GM20431 (cell line): Measurements from ENCODE around the gene VAC14.

Experiments
- in situ Hi-C: fragments of 300-500 bp; cut with MseI, MboI; formaldehyde crosslinking; loops from one replicate; pipeline ENCODE4 v1.15.0; 2020; ENCODE audit warnings: low sequenced_read_pairs; ENCODE audit not compliant: unreplicated experiment

Gene VAC14

DNA sequence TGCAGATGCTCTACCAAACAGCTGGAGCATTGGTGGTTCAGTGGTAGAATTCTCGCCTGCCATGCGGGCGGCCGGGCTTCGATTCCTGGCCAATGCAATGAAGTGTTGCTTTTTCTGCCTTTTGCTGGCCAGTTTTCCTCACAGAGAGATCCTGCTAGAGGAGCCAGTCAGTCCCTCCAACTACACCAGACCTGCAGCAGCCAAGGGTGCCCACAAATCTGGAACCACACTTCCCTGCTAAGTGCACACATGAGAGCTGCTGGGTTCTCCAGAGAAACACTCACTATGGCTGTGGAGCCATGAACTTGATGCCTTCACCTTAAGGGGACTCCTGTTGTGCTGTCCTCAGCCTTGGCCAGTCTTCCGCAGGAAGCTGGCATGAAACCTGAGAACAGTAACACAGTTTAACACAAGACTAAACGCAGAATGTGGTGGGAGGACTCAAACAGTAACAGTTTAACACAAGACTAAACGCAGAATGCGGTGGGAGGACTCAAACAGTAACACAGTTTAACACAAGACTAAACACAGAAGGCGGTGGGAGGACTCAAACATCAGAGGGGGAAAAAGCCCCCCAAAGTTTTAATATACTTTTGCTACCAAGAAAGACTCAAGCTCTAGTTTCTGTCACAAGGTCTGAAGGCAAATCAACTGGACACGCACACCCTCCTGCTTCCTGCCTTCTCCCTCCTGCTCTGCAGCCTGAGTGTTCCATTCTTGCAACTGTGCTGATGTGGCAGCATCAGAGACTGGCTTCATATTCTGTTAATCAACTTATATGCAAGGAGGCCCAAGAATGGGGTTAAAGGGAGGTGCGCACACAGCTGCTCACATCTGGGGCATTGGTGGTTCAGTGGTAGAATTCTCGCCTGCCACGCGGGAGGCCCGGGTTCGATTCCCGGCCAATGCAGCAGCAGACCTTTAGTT is 12.0 kb downstream of the VAC14 start:
- in situ Hi-C loops: no loop called here

- in situ Hi-C loops: no loop called here
Observed at GRCh38 chr16:70786020-70786755, 14.8 kb downstream of the VAC14 start.

DNA sequence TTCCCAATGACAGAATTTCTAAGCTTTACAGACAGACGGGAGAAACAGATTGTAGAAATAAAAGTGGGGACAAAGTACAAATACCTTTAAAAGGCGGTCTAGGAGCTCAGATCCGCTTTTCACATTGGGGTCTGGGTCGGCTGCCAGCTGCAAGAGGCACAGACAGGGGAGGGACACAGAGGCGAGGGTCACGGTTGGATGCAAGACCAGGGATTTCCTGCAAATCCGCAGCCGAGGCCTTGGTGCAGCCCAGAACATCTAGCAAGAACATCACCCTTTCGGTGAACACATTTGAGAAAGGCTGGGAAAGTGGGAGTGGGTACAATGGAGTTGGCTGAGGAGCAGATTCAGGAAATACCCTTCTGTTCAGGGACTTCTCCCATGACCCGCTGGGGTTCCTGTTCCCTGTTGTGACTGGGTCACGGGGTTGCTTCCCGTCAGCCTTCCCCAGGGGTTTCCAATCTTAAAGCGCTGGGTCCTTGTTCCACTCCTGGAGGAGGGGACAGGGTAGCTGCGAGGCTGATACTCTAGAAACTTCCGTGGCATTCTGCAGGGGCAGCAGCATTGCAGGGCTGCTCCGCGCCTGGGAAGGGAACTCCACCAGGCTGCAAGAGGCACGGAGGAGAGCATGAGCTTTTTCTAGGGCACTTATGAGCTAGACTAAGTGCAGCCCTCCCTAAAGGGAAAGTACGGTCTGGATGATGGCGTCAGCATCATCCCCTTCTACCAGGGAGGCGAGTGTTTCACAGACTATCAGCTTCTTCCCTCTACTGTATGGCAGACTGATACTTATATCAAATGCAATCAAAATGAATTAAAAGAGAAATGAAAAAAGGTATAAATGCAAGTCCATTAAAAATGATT is 16.0 kb downstream of the VAC14 start:
- in situ Hi-C loops: no loop called here

DNA sequence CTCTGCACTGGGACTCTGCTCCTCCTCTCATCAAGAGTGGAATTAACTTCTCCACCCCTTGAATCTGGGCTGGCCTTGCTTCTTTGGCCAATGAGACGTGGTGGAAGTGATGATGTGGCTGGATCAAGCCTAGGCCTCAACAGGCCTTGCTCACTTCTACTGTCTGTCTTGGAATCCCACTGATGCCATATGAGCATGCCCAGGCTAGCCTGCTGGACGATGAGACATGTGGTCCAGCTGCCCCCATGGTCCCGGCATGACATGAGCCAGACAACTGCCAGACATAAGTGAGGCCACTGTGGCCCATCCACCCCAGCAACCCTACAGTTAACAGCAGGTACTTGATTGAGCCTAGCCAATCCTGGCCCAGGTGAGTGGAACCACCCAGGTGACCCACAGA is 18.7 kb downstream of the VAC14 start:
- in situ Hi-C loops: no loop called here

GRCh38 chr16:70781800-70782199 is 19.2 kb downstream of the VAC14 start:
- in situ Hi-C loops: no loop called here

DNA sequence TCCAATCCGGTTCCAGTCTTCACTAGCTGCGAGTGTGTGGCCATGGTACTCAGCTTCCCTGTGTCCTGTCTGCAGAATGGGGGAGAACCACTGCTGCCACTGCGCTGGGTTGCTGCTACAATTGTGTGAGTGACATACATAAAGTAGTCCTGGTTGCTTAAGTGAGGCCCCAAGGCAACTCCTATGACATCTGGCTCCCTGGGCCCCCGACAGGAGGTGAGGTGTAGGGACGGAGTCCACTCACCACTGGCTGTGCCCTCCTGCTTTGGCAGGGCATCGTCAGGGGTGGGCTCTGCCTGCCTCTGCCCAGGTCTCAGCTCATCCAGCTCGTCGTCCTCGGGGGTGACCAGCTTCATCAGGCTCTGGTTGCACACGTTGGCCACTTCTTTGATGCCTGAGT is 20.4 kb downstream of the VAC14 start:
- in situ Hi-C loops: no loop called here

GRCh38 chr16:70779361-70779760 is 21.6 kb downstream of the VAC14 start:
- in situ Hi-C loops: loop anchor here (10.0 kb wide), 1 partner anchor 95 kb away; the partner anchor contains the start of gene MTSS2

DNA sequence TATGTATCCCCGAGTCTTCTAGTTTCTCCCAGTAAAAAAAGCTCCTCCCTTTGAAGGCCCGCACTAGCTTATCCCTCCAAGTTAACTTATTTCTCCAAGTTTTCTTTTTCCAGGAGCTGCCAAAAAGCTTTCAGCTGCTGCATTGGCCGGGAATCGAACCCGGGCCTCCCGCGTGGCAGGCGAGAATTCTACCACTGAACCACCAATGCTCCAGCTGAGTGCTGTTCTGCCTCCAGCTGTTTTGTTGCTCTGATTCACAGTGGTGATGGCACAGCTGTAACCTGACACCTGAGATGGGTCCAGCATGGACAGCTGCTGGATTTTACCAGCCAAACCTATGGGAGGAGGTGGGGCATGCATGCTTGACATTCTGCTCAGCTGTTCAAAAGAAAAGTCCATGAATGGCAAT is 22.1 kb downstream of the VAC14 start:
- in situ Hi-C loops: loop anchor here (10.0 kb wide), 1 partner anchor 94 kb away; the partner anchor contains the start of gene MTSS2

DNA sequence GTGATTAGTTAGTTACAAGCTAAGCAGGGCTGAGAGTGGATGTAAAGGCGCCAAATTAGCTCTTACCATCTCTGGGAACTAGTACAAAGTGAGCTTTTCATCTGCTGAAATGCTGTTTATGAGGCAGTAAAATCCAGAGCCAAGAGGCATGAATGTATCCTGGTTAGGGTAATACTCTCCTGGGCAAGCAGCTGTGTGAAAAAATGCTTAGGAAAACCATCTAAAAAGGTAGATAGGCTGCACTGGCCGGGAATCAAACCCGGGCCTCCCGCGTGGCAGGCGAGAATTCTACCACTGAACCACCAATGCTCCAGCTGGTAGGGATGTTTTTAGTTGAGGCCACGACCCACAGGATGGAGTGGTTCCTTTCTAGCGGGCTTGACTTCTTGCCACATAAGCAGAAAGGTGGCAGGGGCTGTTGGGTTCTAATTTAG is 23.0 kb downstream of the VAC14 start:
- in situ Hi-C loops: loop anchor here (10.0 kb wide), 1 partner anchor 93 kb away; the partner anchor contains the start of gene MTSS2

DNA sequence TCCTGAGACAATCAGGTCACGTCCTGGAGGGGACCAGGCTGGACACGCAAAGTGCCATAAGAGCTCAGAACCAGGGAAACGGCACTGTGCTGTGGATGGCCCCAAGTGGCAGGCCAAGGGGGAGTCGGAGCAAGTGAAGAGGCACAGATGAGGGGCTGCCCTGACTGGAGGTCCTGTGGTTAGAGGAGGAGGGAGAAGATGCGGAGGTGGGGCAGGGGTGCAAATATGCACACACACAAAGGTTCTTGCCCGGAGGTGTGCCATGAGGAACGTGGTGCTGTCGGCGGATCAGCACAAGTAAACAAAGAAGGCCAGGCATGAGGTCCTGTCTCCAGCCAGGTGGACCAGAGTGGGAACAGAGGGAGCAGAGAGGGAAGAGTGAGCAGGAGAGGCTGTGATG is 23.5 kb downstream of the VAC14 start:
- in situ Hi-C loops: loop anchor here (10.0 kb wide), 1 partner anchor 93 kb away; the partner anchor contains the start of gene MTSS2

- in situ Hi-C loops: loop anchor here (10.0 kb wide), 1 partner anchor 91 kb away; the partner anchor contains the start of gene MTSS2
Observed at GRCh38 chr16:70775399-70775798, 25.6 kb downstream of the VAC14 start.

DNA sequence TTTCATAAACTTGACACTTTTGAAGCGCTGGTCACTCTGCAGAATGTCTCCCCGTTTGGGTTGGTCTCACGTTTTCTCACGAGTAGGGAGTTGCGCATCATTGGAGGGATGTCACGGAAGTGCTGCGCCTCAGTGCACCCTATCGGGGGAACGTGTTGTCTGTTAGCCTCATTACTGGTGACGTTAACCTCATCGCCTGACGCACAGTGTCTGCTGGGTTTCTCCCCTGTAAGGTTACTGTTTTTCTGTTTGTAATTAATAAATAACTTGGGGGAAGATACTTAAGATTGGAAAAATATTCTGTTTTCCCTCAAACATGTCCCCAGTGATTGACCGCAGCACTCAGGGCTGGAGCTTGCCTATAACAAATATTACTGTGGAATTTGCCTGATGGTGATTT is 26.7 kb downstream of the VAC14 start:
- in situ Hi-C loops: loop anchor here (10.0 kb wide), 1 partner anchor 89 kb away; the partner anchor contains the start of gene MTSS2

- in situ Hi-C loops: loop anchor here (10.0 kb wide), 1 partner anchor 88 kb away; the partner anchor contains the start of gene MTSS2
Observed at GRCh38 chr16:70772493-70772892, 28.5 kb downstream of the VAC14 start.

- in situ Hi-C loops: loop anchor here (10.0 kb wide), 1 partner anchor 86 kb away; the partner anchor contains the start of gene MTSS2
Observed at GRCh38 chr16:70770626-70771552, 30.1 kb downstream of the VAC14 start.

- in situ Hi-C loops: loop anchor here (10.0 kb wide), 1 partner anchor 85 kb away; the partner anchor contains the start of gene MTSS2
Observed at GRCh38 chr16:70770291-70770625, 30.7 kb downstream of the VAC14 start.

- in situ Hi-C loops: loop anchor here (10.0 kb wide), 1 partner anchor 85 kb away; the partner anchor contains the start of gene MTSS2
Observed at GRCh38 chr16:70769761-70770160, 31.2 kb downstream of the VAC14 start.

DNA sequence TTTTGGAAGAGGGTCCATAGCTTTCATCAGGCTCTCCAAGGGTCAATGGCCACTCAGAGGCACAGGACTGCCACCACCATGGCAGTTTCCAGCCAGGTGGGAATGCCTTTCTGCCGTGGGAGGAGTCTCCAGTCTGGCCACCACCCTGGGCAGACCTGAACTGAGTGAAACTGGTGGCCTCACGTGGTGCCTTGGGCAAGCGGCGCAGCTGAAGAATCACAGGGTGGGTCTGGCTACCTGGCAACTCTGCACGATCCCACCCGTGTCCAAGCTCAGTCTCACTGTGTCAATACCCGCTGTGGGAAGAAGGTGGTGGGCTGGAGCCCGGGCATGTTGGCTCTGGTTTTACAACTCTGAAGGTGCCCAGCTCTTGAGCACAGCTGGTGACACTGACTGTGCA is 31.8 kb downstream of the VAC14 start:
- in situ Hi-C loops: no loop called here

DNA sequence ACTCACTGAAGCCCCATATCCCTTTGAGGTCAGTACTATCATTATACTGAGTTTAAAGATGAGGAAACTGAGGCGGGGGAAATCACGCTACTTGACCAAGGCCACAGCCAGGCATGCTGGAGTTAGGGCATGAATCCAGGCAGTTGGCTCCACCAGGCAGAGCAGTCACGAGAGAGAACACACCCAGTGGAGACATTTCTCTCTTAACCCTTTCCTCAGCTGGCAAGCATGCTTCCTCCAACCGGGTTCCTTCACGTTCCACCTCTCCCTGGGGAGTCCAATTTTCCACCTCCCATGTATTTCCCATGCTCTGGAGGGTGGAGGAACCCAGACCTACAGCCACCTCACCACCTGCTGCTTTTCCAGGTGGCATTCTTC is 32.8 kb downstream of the VAC14 start:
- in situ Hi-C loops: no loop called here
